AG09319 (cell line): ENCODE data around the gene REX1BD.

Experiments used
- DNase-seq: peaks from one replicate; pipeline ENCODE4 v3.0.0-alpha.2; 2010; ENCODE audit warnings: low read depth; ENCODE audit errors: extremely low read depth
- TF ChIP-seq, protein P1 (sequence below): IDR thresholded peaks from 2 replicates; pipeline ENCODE4 v1.5.1; 2011; ENCODE audit warnings: low read depth, mild to moderate bottlenecking, inconsistent platforms, low read length, moderate library complexity

Gene REX1BD

DNA sequence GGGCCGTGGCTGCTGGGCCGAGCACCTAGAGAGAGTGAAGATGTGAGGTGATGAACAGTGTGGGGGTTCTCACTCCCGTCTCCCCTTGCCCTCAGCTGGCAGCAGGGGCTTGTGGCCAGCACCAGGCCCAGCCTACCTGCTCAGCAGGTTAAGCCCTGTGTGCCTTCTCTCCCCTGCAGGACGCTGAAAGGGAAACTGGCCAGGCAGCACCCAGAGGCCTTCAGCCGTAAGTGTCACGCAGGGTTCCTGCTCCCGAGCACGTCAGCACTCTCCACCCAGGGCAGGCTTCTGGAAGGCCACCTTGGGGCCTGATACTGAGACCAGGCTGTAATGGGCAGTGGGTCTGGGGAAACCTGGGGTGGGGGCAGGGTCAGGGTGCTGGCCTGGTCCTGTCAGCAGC, 21.6 kb upstream of the REX1BD start:
- DNase-seq = no peak
- TF ChIP-seq, protein P1, sequence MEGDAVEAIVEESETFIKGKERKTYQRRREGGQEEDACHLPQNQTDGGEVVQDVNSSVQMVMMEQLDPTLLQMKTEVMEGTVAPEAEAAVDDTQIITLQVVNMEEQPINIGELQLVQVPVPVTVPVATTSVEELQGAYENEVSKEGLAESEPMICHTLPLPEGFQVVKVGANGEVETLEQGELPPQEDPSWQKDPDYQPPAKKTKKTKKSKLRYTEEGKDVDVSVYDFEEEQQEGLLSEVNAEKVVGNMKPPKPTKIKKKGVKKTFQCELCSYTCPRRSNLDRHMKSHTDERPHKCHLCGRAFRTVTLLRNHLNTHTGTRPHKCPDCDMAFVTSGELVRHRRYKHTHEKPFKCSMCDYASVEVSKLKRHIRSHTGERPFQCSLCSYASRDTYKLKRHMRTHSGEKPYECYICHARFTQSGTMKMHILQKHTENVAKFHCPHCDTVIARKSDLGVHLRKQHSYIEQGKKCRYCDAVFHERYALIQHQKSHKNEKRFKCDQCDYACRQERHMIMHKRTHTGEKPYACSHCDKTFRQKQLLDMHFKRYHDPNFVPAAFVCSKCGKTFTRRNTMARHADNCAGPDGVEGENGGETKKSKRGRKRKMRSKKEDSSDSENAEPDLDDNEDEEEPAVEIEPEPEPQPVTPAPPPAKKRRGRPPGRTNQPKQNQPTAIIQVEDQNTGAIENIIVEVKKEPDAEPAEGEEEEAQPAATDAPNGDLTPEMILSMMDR = no peak

DNA sequence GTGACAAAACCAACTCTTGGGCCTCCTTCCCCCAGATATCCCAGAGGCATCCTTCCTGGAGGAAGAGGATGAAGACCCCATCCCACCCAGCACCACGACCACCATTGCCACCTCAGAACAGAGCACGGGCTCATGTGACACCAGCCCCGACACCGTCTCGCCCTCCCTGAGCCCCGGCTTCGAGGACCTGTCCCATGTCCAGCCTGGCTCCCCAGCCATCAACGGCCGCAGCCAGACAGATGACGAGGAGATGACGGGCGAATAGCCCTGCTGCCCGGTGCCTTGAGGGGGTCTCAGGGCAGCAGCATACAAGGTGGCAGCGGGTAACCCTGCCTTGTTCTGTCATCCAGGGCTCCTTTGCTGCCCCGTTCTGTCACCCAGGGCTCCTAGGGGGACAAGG, 20.2 kb upstream of the REX1BD start:
- TF ChIP-seq, protein P1 = no peak

DNA sequence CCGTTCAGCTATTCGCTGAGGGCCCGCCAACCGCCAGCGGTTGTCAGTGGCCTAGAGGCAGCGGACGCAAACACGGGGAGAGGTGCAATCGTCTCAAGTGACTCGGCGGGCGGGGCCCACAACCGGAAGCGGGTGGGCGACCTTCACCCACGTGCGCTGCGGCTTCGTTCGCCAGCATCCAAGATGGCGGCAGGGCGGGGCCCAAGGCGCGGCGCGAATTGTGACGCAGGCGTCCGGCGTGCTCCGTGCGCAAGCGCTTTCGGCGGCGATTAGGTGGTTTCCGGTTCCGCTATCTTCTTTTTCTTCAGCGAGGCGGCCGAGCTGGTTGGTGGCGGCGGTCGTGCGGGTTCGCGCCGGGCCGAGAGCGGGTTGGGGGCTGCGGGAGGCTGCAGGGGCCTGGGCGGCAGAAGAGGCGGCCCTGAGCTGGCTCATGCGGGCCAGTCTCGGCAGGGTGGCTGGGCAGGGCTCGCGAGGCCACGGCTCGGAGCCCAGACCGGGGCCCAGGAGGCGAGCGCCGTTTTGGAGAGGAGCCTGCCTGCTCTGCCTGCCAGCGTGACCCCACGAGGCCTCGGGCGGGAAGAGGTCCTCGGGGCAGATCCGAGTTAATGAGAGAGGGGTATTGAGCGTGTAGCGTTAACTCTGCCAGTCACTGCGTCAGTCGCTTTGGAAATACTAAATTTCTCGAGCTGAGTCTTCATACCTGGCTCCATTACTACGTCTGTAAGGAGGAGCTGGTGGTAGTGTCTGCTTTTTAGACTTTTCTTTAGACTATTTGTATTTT, 16.8 kb upstream of the REX1BD start, which contains the start of gene UBA52:
Gene UBA52, plus strand, starts transcription at position 294 of the 781 bp plus-strand sequence. CDS start 1,444 bp downstream, outside the sequence.
- DNase-seq = peak; percentile 88
- TF ChIP-seq, protein P1 = no peak

More for the DNA sequence above, 20.2 kb upstream of the REX1BD start:
- DNase-seq = no peak

DNA sequence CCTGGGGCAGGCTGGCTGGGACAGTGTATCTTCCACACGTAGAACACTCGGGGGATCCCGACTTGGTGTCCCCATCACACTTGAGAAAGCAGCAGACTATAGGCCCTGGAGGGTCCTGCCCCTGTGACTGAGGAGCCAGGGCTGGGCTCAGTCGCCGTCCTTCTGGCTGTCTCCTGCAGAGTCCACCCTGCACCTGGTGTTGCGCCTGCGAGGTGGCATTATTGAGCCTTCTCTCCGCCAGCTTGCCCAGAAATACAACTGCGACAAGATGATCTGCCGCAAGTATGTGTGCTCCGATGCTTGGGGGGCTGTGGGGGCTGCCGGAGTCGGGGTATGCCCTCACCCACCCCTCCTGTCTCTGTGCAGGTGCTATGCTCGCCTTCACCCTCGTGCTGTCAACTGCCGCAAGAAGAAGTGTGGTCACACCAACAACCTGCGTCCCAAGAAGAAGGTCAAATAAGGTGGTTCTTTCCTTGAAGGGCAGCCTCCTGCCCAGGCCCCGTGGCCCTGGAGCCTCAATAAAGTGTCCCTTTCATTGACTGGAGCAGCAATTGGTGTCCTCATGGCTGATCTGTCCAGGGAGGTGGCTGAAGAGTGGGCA, 13.8 kb upstream of the REX1BD start:
- TF ChIP-seq, protein P1 = no peak
- DNase-seq = no peak

DNA sequence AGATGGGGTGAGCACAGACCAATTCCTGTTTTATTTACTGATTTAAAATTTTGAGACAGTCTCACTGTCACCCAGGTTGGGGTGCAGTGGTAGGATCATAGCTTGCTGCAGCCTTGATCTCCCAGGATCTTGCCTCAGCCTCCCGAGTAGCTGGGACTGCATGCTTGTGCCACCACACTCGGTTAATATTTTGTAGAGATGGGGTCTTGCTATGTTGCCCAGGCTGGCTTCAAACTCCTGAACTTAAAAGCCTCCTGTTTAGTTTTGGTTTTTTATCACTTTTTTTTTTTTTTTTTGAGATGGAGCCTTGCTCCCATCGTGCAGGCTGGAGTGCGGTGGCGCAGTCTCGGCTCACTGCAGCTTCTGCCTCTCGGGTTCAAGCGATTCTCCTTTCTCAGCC, 12.2 kb upstream of the REX1BD start:
- TF ChIP-seq, protein P1 = no peak
- DNase-seq = no peak

DNA sequence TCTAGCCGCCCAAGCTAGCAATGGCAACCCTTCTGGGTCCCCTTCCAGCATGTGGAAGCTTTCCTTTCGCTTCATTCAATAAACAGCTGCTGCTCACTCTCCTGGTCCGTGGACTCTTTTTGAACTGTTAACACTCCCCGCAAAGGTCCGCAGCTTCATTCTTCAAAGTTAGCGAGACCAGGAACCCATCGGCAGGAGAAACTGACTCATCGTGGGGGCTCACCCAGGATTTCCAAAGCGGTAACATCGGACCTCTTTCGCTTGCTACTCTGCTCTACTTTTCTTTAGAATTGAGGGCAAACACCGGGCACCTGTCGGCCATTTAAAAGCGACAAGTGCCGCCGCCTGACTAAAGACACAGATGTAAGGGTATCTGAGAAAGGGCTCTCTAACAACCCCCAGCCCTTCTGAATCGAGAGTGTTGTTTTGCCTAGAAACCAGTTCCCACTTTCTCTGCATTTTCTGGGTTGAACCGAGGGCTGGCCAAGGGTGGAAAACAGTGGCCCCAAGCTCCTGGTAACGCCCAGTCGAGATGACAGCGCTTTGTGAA, 11.2 kb upstream of the REX1BD start:
- TF ChIP-seq, protein P1 = no peak
- DNase-seq = no peak

DNA sequence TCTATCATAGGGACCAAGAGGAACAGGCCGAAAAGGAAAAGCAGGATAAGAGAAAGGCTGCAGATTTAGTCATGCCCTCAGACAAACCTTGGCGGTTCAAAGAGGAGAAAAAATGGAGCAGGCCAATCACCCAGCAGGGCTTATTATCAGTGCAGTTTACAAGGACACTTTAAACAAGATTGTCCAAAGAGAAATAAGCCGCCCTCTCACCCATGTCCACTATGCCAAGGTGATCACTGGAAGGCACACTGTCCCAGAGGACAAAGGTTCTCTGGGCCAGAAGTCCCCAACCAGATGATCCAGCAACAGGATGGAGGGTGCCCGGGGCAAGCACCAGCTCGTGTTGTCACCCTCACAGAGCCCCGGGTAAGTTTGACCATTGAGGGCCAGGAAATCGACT, 8.3 kb upstream of the REX1BD start:
- no peak for DNase-seq

More for the DNA sequence above, 8.3 kb upstream of the REX1BD start:
- TF ChIP-seq, protein P1 = no peak
